Activated CD4-positive, alpha-beta T cell treated with anti-CD3 and anti-CD28 coated beads, Interleukin-2, amount 10 ng/mL, durations not matched to agents 24 days and 14 days (primary cell): ENCODE results near the gene PRKAR1B. TPM values are rescaled to one million over a fixed set of nuclear protein-coding genes. Genes with fewer than 3 reads are reported as not detected.
"Not testable (repeated sequence)": the region's sequence is repeated elsewhere in the genome, so short reads cannot be mapped to it uniquely, and the experiment has no call there.

ENCODE experiments used
- DNase-seq: peaks from one replicate; pipeline ENCODE4 v3.0.0; 2022
- H3K27ac Mint-ChIP-seq: one replicate; pipeline ENCODE4 v1.8.0; 2022; ENCODE audit warnings: mild to moderate bottlenecking, mixed read lengths
- H3K27me3 Mint-ChIP-seq: one replicate; pipeline ENCODE4 v1.8.0; 2022; ENCODE audit warnings: mixed read lengths
- H3K36me3 Mint-ChIP-seq: one replicate; pipeline ENCODE4 v1.8.0; 2022; ENCODE audit warnings: low read depth, mild to moderate bottlenecking, mixed read lengths
- H3K4me1 Mint-ChIP-seq: one replicate; pipeline ENCODE4 v1.8.0; 2021; ENCODE audit warnings: mixed read lengths
- H3K4me3 Mint-ChIP-seq: one replicate; pipeline ENCODE4 v1.8.0; 2022; ENCODE audit warnings: mild to moderate bottlenecking, moderate library complexity, mixed read lengths
- H3K9me3 Mint-ChIP-seq: one replicate; pipeline ENCODE4 v1.8.0; 2021; ENCODE audit warnings: mixed read lengths
- intact Hi-C: fragments of 100-400 bp; cut with micrococcal nuclease; formaldehyde crosslinking; loops from one replicate; pipeline ENCODE4 v1.15.1; 2023
- total RNA-seq: library from RNA; stranded (reverse); gene quantifications from 2 replicates; pipeline ENCODE4 v1.2.3, GENCODE V29; 2022

The PRKAR1B gene
- total RNA-seq, 1 donor from 2014 or later = 47.0 TPM

- H3K9me3 Mint-ChIP-seq, intact Hi-C loops, H3K27me3 Mint-ChIP-seq, H3K27ac Mint-ChIP-seq, H3K4me3 Mint-ChIP-seq, H3K4me1 Mint-ChIP-seq, DNase-seq: not testable (repeated sequence)
- H3K36me3 Mint-ChIP-seq = peaks cover 26% of the 10 kb centered on the region
These were observed 25.2 kb upstream of the PRKAR1B start for GRCh38 chr7:752256-752655.

- Mint-ChIP-seq H3K27ac (no peak overlapping the region), H3K4me1 (no peaks in the 10 kb centered on the region), H3K4me3 (no peak overlapping the region), H3K27me3 (no peaks in the 10 kb centered on the region), H3K9me3 (no peaks in the 10 kb centered on the region), H3K36me3 (peaks cover 26% of the 10 kb centered on the region)
- DNase-seq = no peak
- intact Hi-C loops = no loop called here
These were observed 24.7 kb upstream of the PRKAR1B start for GRCh38 chr7:751826-752225.

- H3K36me3 Mint-ChIP-seq = peaks cover 28% of the 10 kb centered on the region
- no peaks in the 10 kb centered on the region for H3K4me1 Mint-ChIP-seq
- no peak overlapping the region for H3K27ac Mint-ChIP-seq
- no peaks in the 10 kb centered on the region for H3K9me3 Mint-ChIP-seq
- no peak for DNase-seq
- H3K27me3 Mint-ChIP-seq = no peaks in the 10 kb centered on the region
- intact Hi-C loops = no loop called here
- no peak overlapping the region for H3K4me3 Mint-ChIP-seq
These were observed 23.2 kb upstream of the PRKAR1B start for GRCh38 chr7:750111-750905.

- no peaks in the 10 kb centered on the region for H3K9me3 Mint-ChIP-seq
- H3K27me3 Mint-ChIP-seq = no peaks in the 10 kb centered on the region
- no peaks in the 10 kb centered on the region for H3K4me1 Mint-ChIP-seq
- H3K36me3 Mint-ChIP-seq = peaks cover 34% of the 10 kb centered on the region
- no peak overlapping the region for H3K27ac Mint-ChIP-seq
- DNase-seq = no peak
- intact Hi-C loops = no loop called here
- H3K4me3 Mint-ChIP-seq = no peak overlapping the region
These were observed 22.1 kb upstream of the PRKAR1B start for GRCh38 chr7:749140-749551.

DNA sequence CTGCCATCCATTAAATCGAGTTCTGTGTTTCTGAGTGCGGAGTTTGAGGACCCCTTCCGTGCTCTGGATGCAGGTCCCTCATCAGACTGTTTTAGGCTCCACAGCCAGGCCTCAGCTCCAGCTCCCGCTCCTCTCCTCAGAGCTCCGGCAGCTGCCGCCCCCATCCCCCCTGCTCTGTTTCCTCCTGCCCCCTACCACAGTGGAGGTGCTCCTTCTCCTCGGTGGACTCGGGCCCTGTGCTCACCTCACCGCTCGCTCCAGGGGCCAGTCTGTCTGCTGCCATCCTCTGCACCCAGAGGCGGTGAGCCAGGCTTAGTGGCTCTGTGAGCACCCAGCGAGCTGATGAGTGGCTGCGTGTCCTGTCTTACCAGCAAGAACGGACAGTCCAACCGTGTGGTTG, 21.4 kb upstream of the PRKAR1B start:
- Mint-ChIP-seq H3K36me3 (peaks cover 35% of the 10 kb centered on the region), H3K9me3 (no peaks in the 10 kb centered on the region), H3K27ac (no peak overlapping the region), H3K4me1 (no peaks in the 10 kb centered on the region), H3K27me3 (no peaks in the 10 kb centered on the region), H3K4me3 (no peak overlapping the region)
- intact Hi-C loops = no loop called here
- DNase-seq = no peak

DNA sequence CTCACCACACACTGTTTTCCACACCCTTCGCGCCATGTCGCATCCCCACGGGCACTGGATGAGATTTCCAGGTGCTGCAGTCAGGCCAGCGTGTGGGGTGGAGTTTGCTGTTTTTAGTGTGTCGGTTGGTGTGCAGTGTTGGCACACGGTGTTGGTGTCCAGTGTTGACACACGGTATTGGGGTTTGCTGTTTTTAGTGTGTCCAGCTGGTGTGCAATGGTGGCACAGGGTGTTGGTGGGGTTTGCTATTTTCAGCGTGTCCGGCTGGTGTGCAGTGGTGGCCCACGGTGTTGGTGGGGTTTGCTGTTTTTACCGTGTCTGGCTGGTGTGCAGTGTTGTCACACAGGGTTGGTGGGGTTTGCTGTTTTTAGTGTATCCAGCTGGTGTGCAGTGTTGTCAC, 20.1 kb upstream of the PRKAR1B start:
- Mint-ChIP-seq H3K27me3 (no peaks in the 10 kb centered on the region), H3K27ac (no peak overlapping the region), H3K9me3 (no peaks in the 10 kb centered on the region), H3K4me1 (no peaks in the 10 kb centered on the region), H3K4me3 (no peak overlapping the region), H3K36me3 (peaks cover 31% of the 10 kb centered on the region)
- intact Hi-C loops = no loop called here
- no peak for DNase-seq

DNA sequence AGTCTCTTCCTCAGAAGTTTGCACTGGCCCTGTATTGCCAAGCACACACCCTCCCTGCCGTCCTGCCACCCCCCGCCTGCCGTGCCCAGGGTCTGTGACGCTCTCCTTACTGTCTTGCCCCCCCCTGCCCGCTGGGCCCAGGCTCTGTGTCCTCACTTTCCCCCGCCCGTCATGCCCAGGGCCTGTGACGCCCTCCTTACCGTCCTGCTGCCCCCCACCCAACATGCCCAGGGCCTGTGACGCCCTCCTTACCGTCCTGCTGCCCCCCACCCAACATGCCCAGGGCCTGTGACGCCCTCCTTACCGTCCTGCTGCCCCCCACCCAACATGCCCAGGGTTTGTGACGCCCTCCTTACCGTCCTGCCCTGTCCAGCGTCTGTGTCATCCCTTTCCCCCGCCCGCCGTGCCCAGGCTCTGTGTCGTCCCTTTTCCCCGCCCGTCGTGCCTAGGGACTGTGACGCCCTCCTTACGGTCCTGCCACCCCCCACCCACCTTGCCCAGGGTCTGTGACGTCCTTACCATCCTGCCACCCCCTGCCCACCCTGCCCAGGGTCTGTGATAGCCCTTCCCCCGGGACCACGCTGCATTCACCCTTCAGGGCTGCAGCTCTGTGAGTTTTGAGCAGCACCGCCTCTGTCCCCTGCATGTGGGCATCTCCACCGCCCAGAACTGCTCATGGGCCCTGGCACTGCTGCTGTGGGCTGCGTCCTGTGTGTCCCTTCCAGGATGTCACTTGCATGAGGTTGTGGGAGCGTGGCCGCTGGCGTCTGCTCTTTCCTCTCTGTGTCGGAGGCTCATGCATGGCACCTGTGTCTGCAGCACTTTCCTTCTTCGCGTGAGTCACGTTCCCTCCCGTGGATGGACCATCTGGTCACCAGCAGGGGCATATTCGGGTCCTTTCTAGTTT, 19.3 kb upstream of the PRKAR1B start:
- Mint-ChIP-seq H3K4me3 (no peak overlapping the region), H3K9me3 (no peaks in the 10 kb centered on the region), H3K27me3 (no peaks in the 10 kb centered on the region), H3K36me3 (peaks cover 32% of the 10 kb centered on the region), H3K27ac (no peak overlapping the region), H3K4me1 (no peaks in the 10 kb centered on the region)
- DNase-seq = no peak
- intact Hi-C loops = no loop called here

- DNase-seq = no peak
- no peaks in the 10 kb centered on the region for H3K4me1 Mint-ChIP-seq
- no peak overlapping the region for H3K27ac Mint-ChIP-seq
- peaks cover 32% of the 10 kb centered on the region for H3K36me3 Mint-ChIP-seq
- no peaks in the 10 kb centered on the region for H3K9me3 Mint-ChIP-seq
- no peak overlapping the region for H3K4me3 Mint-ChIP-seq
- no peaks in the 10 kb centered on the region for H3K27me3 Mint-ChIP-seq
- intact Hi-C loops = no loop called here
These were observed 18.5 kb upstream of the PRKAR1B start for GRCh38 chr7:745431-746154.

DNA sequence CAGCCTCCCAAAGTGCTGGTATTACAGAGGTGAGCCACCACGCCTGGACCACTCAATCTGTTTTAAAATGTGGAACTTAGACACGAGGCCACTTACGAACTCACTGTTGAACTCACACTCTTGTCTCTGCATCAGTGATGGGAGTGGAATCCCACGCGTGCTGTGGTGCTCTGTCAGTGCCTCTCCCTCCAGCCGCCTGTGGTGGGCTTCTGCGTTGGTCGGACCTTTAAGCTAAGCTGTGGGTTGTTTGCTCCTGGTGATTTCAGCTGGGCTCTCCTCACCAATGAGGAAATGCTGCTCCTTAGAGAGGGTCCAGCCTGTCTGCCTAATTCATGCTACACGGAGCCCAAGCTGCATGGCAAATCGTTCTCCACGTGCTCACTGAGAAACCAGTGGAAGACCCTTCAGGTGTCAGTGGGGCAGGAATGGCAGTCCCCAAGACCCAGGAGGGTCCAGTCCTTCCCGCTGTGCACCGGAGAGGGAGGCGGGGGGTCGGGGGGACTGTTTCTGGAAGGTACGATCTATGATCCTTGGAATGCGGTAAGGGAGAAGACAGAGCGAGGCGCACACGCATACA, 17.9 kb upstream of the PRKAR1B start:
- Mint-ChIP-seq H3K27ac (no peak overlapping the region), H3K36me3 (peaks cover 32% of the 10 kb centered on the region), H3K4me1 (no peaks in the 10 kb centered on the region), H3K9me3 (no peaks in the 10 kb centered on the region), H3K27me3 (no peaks in the 10 kb centered on the region), H3K4me3 (no peak overlapping the region)
- intact Hi-C loops = no loop called here
- no peak for DNase-seq

DNA sequence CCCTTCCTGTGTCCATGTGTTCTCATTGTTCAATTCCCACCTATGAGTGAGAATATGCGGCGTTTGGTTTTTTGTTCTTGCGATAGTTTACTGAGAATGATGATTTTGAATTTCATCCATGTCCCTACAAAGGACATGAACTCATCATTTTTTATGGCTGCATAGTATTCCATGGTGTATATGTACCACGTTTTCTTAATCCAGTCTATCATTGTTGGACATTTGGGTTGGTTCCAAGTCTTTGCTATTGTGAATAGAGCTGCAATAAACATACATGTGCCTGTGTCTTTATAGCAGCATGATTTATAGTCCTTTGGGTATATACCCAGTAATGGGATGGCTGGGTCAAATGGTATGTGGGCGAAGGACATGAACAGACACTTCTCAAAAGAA, 17.0 kb upstream of the PRKAR1B start:
- H3K9me3 Mint-ChIP-seq, H3K4me3 Mint-ChIP-seq, H3K27ac Mint-ChIP-seq, H3K4me1 Mint-ChIP-seq, H3K27me3 Mint-ChIP-seq, intact Hi-C loops, DNase-seq: not testable (repeated sequence)
- H3K36me3 Mint-ChIP-seq = peaks cover 31% of the 10 kb centered on the region

GRCh38 chr7:743341-744127, 16.5 kb upstream of the PRKAR1B start:
- DNase-seq, H3K27me3 Mint-ChIP-seq, H3K4me1 Mint-ChIP-seq, intact Hi-C loops, H3K27ac Mint-ChIP-seq, H3K4me3 Mint-ChIP-seq, H3K9me3 Mint-ChIP-seq: not testable (repeated sequence)
- H3K36me3 Mint-ChIP-seq = peaks cover 31% of the 10 kb centered on the region

DNA sequence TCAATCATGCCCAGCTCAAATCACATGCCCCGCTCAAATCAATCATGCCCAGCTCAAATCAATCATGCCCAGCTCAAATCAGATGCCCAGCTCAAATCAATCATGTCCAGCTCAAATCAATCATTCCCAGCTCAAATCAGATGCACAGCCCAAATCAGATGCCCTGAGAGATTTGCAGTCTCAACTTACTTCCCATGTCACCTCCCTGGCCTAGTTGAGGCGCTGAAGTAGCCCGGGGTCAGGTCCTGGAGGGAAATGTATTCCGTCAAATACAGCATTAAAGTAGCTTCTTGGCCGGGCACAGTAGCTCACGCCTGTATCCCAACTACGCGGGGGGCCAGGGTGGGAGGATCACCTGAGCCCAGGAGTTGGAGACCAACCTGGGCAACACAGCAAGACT, 15.7 kb upstream of the PRKAR1B start:
- no peaks in the 10 kb centered on the region for H3K9me3 Mint-ChIP-seq
- no peaks in the 10 kb centered on the region for H3K4me1 Mint-ChIP-seq
- H3K4me3 Mint-ChIP-seq = no peak overlapping the region
- no peaks in the 10 kb centered on the region for H3K27me3 Mint-ChIP-seq
- intact Hi-C loops = no loop called here
- H3K36me3 Mint-ChIP-seq = peaks cover 37% of the 10 kb centered on the region
- DNase-seq = no peak
- H3K27ac Mint-ChIP-seq = peak overlapping the region; percentile 22

DNA sequence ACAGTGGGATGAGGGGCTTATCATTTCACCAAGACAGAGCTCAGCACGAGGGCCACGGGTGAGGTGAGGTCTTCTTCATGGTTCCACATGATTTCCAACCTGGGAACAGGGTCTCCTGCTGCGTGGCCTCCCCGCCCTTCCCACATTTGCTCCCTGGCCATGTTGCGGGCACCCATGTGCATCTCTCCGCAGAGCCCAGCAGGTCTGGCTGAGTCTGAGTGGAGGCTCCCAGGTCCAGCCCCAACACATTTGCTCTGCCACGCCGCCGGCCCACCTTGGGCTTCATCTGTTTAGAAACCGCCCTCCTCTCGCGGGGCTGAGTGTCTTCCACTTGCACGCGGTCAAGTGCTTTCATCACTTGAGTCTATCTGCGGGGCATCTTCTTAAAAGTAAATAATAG, 14.8 kb upstream of the PRKAR1B start:
- H3K9me3 Mint-ChIP-seq = no peaks in the 10 kb centered on the region
- H3K4me1 Mint-ChIP-seq = peaks cover 2% of the 10 kb centered on the region
- intact Hi-C loops = no loop called here
- H3K36me3 Mint-ChIP-seq = peaks cover 44% of the 10 kb centered on the region
- no peak for DNase-seq
- no peak overlapping the region for H3K27ac Mint-ChIP-seq
- H3K27me3 Mint-ChIP-seq = no peaks in the 10 kb centered on the region
- no peak overlapping the region for H3K4me3 Mint-ChIP-seq
